HepG2 (cell line): Measurements from ENCODE around the gene P2RY6. TPM values are rescaled to one million over a fixed set of nuclear protein-coding genes. Genes with fewer than 3 reads are reported as not detected.

Source experiments
- ATAC-seq: fragments of 200-7000 bp; cut with Tn5 transposase; 3 replicates; pipeline ENCODE4 v1.9.1; 2020; ENCODE audit warnings: mild to moderate bottlenecking, moderate library complexity
- BruUV-seq: library from RNA; stranded (reverse); fragments of 400-500 nt; replicated peaks from 2 replicates; lab custom pipeline; 2021; lab: Mats Ljungman, UMichigan
- CTCF ChIA-PET: fragments of 300-600 bp; formaldehyde crosslinking; extraction: SDS; loops from one replicate; lab custom pipeline; 2021; ENCODE audit warnings: low total read pairs, inconsistent platforms, low intra/inter-chr PET ratio; lab: Yijun Ruan, JAX
- POLR2A ChIA-PET: fragments of 350-600 bp; sonication (Branson Sonifier 250); formaldehyde crosslinking; loops from one replicate; lab custom pipeline; 2020; ENCODE audit warnings: antibody characterized with exemption, inconsistent platforms; lab: Yijun Ruan, JAX
- DNase-seq: peaks from one replicate; pipeline ENCODE4 v3.0.0-alpha.2; 2015; ENCODE audit warnings: low spot score
- FAIRE-seq: peaks from 3 replicates; lab custom pipeline; 2011; peaks lifted over from hg19 to GRCh38; lab: Jason Lieb, UNC
- H2AFZ ChIP-seq: one replicate; pipeline ENCODE4 v1.6.1; 2011; ENCODE audit warnings: low read length, inconsistent platforms
- H3K27ac ChIP-seq: fragments of 300-600 bp; 3 replicates; pipeline ENCODE4 v1.8.0; 2011; ENCODE audit warnings: mixed run types, mild to moderate bottlenecking, mixed read lengths, low read length, inconsistent platforms; ENCODE audit not compliant: insufficient read depth; ENCODE audit errors: extremely low read length
- H3K27me3 ChIP-seq, 2 experiments: fragments of 200-600 bp in 1 of 2; 2 replicates in 1 of 2; 3 replicates in 1 of 2; pipeline versions ENCODE4 v1.6.0 to v1.8.0; 2011; ENCODE audit warnings: low read length in 2 of 2, mild to moderate bottlenecking in 2 of 2, moderate library complexity in 2 of 2, inconsistent platforms in 1 of 2; ENCODE audit not compliant: insufficient read depth in 2 of 2, control insufficient read depth in 1 of 2
- H3K36me3 ChIP-seq, 2 experiments: fragments of 200-600 bp in 1 of 2; replicated peaks in 1 of 2; 2 replicates in 1 of 2; 3 replicates in 1 of 2; pipeline versions ENCODE4 v1.5.1 to v1.8.0; 2011; ENCODE audit warnings: low read length in 2 of 2, inconsistent platforms in 1 of 2; ENCODE audit not compliant: insufficient read depth in 2 of 2, control insufficient read depth in 1 of 2
- H3K4me1 ChIP-seq: 2 replicates; pipeline ENCODE4 v1.5.1; 2012; ENCODE audit warnings: low read length, inconsistent platforms; ENCODE audit not compliant: insufficient read depth
- H3K4me2 ChIP-seq: 2 replicates; pipeline ENCODE4 v1.6.0; 2011; ENCODE audit warnings: low read depth, low read length, inconsistent platforms
- H3K4me3 ChIP-seq, 3 experiments: fragments of 200-600 bp in 1 of 3; sonication (generic), shearing (Covaris generic) in 1 of 3; replicated peaks in 1 of 3; 2 replicates each; pipeline ENCODE4 v1.5.1; 2011 to 2016; ENCODE audit warnings: low read length in 3 of 3, inconsistent platforms in 2 of 3, low read depth in 2 of 3, mild to moderate bottlenecking in 2 of 3, control low read depth in 1 of 3, mixed read lengths in 1 of 3; ENCODE audit not compliant: insufficient read depth in 1 of 3
- H3K79me2 ChIP-seq: one replicate; pipeline ENCODE4 v1.6.1; 2011; ENCODE audit warnings: low read length, inconsistent platforms; ENCODE audit not compliant: insufficient read depth
- H3K9ac ChIP-seq: 2 replicates; pipeline ENCODE4 v1.6.0; 2011; ENCODE audit warnings: mild to moderate bottlenecking, low read depth, low read length, inconsistent platforms; ENCODE audit not compliant: insufficient read depth
- H3K9me3 ChIP-seq: 2 replicates; pipeline ENCODE4 v1.5.1; 2012; ENCODE audit warnings: mild to moderate bottlenecking, low read length
- H4K20me1 ChIP-seq: 2 replicates; pipeline ENCODE4 v1.6.0; 2011; ENCODE audit warnings: inconsistent platforms, mild to moderate bottlenecking, low read length, moderate library complexity; ENCODE audit not compliant: insufficient read depth
- BRD4 ChIP-seq: sonication (generic); formaldehyde crosslinking; IDR thresholded peaks from 2 replicates; pipeline ENCODE4 v1.4.0; 2020; ENCODE audit warnings: missing genetic modification reagents
- CHCHD3 ChIP-seq: sonication (generic); formaldehyde crosslinking; IDR thresholded peaks from 2 replicates; pipeline ENCODE4 v1.8.0; 2022; ENCODE audit warnings: mild to moderate bottlenecking, missing genetic modification reagents, moderate library complexity
- EED ChIP-seq: sonication (generic); formaldehyde crosslinking; IDR thresholded peaks from 2 replicates; pipeline ENCODE4 v1.5.0; 2020; ENCODE audit warnings: mild to moderate bottlenecking, missing genetic modification reagents
- ELF3 ChIP-seq: IDR thresholded peaks from 2 replicates; pipeline ENCODE4 v1.6.1; 2016; ENCODE audit warnings: missing genetic modification reagents, missing compliant biosample characterization
- IRX3 ChIP-seq: sonication (generic); formaldehyde crosslinking; IDR thresholded peaks from 2 replicates; pipeline ENCODE4 v1.8.1; 2023; ENCODE audit warnings: mild to moderate bottlenecking, low read depth, missing genetic modification reagents, borderline replicate concordance
- MAFG ChIP-seq: sonication (generic); formaldehyde crosslinking; IDR thresholded peaks from 2 replicates; pipeline ENCODE4 v1.5.1; 2020; ENCODE audit warnings: mild to moderate bottlenecking, missing genetic modification reagents
- REL ChIP-seq: sonication (generic); formaldehyde crosslinking; conservative IDR thresholded peaks from 2 replicates; pipeline ENCODE4 v1.8.0; 2022; ENCODE audit warnings: mild to moderate bottlenecking, missing genetic modification reagents, moderate library complexity
- SRF ChIP-seq: IDR thresholded peaks from 2 replicates; pipeline ENCODE4 v1.6.1; 2011; ENCODE audit warnings: mild to moderate bottlenecking, low read depth, low read length, moderate library complexity
- STAG1 ChIP-seq: sonication (generic); formaldehyde crosslinking; IDR thresholded peaks from 2 replicates; pipeline ENCODE4 v1.4.0; 2020; ENCODE audit warnings: missing genetic modification reagents
- ZNF24 ChIP-seq: fragments of 450-650 bp; IDR thresholded peaks from 2 replicates; pipeline ENCODE4 v1.6.1; 2017; ENCODE audit warnings: antibody characterized with exemption, mild to moderate bottlenecking
- ZNF3 ChIP-seq: IDR thresholded peaks from 2 replicates; pipeline ENCODE4 v1.7.0; 2017; ENCODE audit warnings: inconsistent platforms
- WGBS: methylation state at CpG from one replicate; pipeline ENCODE4 v1.1.6; 2017; ENCODE audit warnings: low lambda C conversion rate; 5-methylcytosine and 5-hydroxymethylcytosine counted together
- in situ Hi-C: cut with HindIII; loops from 2 replicates; pipeline ENCODE4 v1.10.0; 2017; ENCODE audit warnings: low pct_unique_long_range_greater_than_20kb; ENCODE audit not compliant: extremely low pct_ligation_motif_present
- intact Hi-C: fragments of 100-400 bp; cut with micrococcal nuclease; formaldehyde crosslinking; loops from one replicate; pipeline ENCODE4 v1.10.0; 2022; ENCODE audit not compliant: unreplicated experiment
- polyA plus RNA-seq, 8 experiments: library from polyadenylated mRNA; depleted of rRNA in 3 of 8; stranded (reverse) in 7 of 8; unstranded in 1 of 8; fragments of >200 nt; fragmentation: Illumina TruSeq in 4 of 8; extraction: Trizol in 4 of 8; gene quantifications; 2 replicates each; pipeline versions ENCODE4 v1.2.1 to v1.2.3, GENCODE V29; 2011 to 2016; ENCODE audit warnings: low read depth in 4 of 8, missing spikeins in 1 of 8, mixed read lengths in 1 of 8; ENCODE audit not compliant: insufficient read depth in 1 of 8
- total RNA-seq, 5 experiments: library from RNA; depleted of rRNA; stranded (reverse); fragments of >200 nt; fragmentation: Illumina TruSeq; extraction: Trizol; gene quantifications; 2 replicates each; pipeline ENCODE4 v1.2.3, GENCODE V29; 2016; ENCODE audit warnings: low read depth in 1 of 5

The P2RY6 gene
- total and polyA plus RNA-seq, 2 of the 13 experiments (the other 11 are each of a cell fraction or from before 2014, with no cell fraction given) = 0.09 to 0.29 TPM

DNA sequence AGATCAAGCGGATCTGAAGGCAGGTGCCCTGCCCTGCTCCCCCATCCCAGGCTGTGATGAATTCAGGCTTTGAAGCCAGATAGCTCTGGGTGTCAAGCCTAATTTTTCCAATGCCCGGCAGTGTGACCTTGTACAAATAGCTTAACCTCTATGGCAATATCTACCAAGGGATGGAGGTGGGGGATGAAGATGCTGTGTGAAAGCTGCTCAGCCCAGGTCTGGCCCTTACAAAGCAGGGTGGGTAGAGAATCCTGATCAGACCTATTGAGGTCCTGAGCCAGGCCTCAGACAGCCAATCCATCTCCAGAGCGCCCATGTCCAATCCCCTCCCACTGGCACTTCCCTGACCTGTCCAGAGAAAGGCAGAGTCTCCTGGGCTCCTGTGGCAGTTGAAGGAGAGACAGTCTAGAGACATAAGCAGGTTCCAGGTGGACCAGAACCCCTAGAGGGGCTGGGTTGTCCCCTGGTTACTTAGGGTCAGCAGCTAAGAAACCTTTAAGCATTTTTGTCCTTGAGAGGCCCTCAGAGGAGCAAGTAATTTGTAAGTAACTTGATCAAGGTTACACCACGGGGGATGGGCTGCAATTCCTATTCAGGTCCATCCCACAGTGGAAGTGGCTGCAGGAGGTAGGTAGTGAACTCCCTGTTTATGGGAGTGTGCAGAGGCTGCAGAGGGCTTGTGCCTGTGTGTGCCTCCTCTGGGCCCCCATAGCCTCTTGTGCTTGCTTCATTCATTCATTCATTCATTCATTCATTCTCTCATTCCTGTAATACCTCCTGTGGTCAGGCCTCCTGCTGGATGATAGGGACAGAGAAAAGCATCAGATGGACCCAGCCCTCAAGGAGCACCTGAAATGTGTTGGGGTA lies 43.6 kb upstream of the P2RY6 start:
- DNase-seq (no peak), ATAC-seq (no peak)
- POLR2A ChIA-PET = no interaction called here
- intact Hi-C loops = no loop called here
- Histone ChIP-seq H3K4me3 (no peak overlapping the region), H4K20me1 (no peaks in the 10 kb centered on the region), H2AFZ (no peak overlapping the region), H3K36me3 (no peaks in the 10 kb centered on the region), H3K9me3 (no peaks in the 10 kb centered on the region), H3K4me1 (peaks cover 9% of the 10 kb centered on the region), H3K27ac (no peak overlapping the region), H3K79me2 (no peaks in the 10 kb centered on the region), H3K4me2 (no peak overlapping the region)
- in situ Hi-C loops = no loop called here
- no TSS peak for BruUV-seq
- 48% methylated on average over 2 of the region's 4 CpGs for WGBS
- TF ChIP-seq STAG1 (CRISPR knock-in tag) = no peak
- peak; percentile 58; the same call in 1 of the 2 replicates for TF ChIP-seq ZNF24
- no peak for TF ChIP-seq MAFG (CRISPR knock-in tag)
- TF ChIP-seq IRX3 (CRISPR knock-in tag) = no peak
- TF ChIP-seq, all 625 proteins: peak for 1
- Histone ChIP-seq H3K27me3 (peaks cover 0 to 4% of the 10 kb centered on the region in 2 experiments; a peak in 2 of 5 replicates), H3K9ac (no peak overlapping the region)
- CTCF ChIA-PET = no interaction called here
- FAIRE-seq = no peak

DNA sequence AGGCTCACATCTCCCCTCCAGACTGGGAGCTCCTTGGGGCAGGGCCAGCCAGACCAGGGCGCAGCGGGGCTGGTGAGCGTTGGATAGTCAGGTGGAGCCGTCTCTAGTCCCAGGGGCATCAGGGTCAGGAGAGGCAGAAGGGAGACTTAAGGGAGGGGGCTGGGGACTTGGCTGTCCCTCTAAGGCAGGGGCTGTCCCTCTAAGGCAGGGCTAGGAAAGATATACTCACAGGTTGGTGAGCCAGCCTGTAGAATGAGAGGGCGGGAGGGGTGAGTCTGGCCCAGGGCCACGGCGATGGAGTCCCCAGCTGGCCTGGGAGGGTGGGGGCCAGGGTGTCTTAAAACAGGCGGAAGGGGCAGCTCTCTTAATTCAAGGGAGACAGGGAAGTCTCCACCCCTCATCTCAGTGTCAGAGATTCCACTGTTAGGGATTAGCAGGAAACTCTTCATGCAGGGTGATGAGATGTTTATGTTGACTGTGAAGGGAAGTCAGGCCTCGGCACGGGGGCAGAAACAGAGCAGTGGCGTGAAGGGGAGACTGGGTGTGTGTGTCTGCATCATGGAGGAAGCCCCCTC lies 42.7 kb upstream of the P2RY6 start:
- no peaks in the 10 kb centered on the region for H3K79me2 ChIP-seq
- POLR2A ChIA-PET = no interaction called here
- DNase-seq (no peak), ATAC-seq (no peak), FAIRE-seq (no peak)
- no peak overlapping the region for H3K4me2 ChIP-seq
- H2AFZ ChIP-seq = no peak overlapping the region
- intact Hi-C loops = no loop called here
- CTCF ChIA-PET = no interaction called here
- no peaks in the 10 kb centered on the region for H4K20me1 ChIP-seq
- no TSS peak for BruUV-seq
- WGBS = 66% methylated on average over 11 of the region's 11 CpGs
- no peaks in the 10 kb centered on the region for H3K9me3 ChIP-seq
- TF ChIP-seq EED (CRISPR knock-in tag) (no peak), ZNF3 (CRISPR knock-in tag) (no peak), REL (CRISPR knock-in tag) (no peak), ELF3 (CRISPR knock-in tag) (no peak), CHCHD3 (CRISPR knock-in tag) (no peak), SRF (no peak), BRD4 (CRISPR knock-in tag) (no peak)
- no peak overlapping the region for H3K9ac ChIP-seq
- no peaks in the 10 kb centered on the region for H3K36me3 ChIP-seq
- H3K27ac ChIP-seq = no peak overlapping the region
- in situ Hi-C loops = no loop called here
- H3K4me1 ChIP-seq = peaks cover 16% of the 10 kb centered on the region
- no peak overlapping the region for H3K4me3 ChIP-seq
- peaks cover 0 to 4% of the 10 kb centered on the region in 2 experiments; a peak in 2 of 5 replicates for H3K27me3 ChIP-seq
